Posterior vena cava (tissue), 2 donors: ENCODE results near the gene C3orf20. TPM values are rescaled to one million over a fixed set of nuclear protein-coding genes. Genes with fewer than 3 reads are reported as not detected.
A peak's percentile ranks its signal among the peaks of the same experiment; 100 is the strongest.

ENCODE experiments used
- DNase-seq: peaks from one replicate; pipeline ENCODE4 v3.0.0-alpha.2; 2020; ENCODE audit warnings: low spot score
- intact Hi-C, 2 donors: fragments of 100-400 bp; cut with DNase I; formaldehyde crosslinking; loops; one replicate each; pipeline versions ENCODE4 v1.14.1 to v1.14.2; 2022 to 2023
- total RNA-seq, 2 donors: library from RNA; stranded (reverse); fragmentation: NEBNext Ultra II Directional; extraction: Animal tissue kit (Norgen Biotek cat#: 25700); gene quantifications; one replicate each; pipeline ENCODE4 v1.2.1, GENCODE V29; 2021
- donor health status: DM: yes; HTN: yes; CAD: no.
- donor health status: DM: yes; HTN: yes; CAD: no.

The C3orf20 gene
- total RNA-seq, 2 donors from 2014 or later = 0.10 TPM; not detected in 1

DNA sequence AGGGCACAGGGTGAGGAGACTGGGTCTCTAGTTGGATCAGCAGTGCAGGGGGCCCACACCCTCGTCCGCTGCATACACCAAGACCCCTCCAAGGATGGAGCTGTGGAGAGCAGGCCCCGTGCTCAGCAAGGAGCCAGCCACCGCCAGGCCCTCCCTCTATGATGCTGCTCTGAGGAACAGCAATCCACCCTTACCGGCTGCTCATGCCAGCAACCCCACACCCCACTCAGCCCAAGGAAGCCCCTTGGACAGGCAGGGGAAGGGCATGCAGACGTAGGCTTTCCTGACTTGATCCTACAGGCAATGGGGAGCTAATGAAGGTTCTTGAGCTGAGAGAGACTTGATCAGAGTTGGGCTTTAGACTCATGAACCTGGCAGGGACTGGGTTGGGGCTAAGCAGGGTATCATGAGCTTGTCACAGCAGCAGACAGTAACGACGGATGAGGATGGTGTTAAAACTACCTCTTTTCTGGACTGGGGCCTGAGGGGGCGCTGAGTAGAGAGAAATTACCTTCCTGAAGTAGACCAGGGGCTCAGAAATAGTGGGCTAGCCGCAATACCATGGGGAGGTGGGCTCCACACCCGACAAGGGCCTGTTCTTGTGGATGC, 93.3 kb downstream of the C3orf20 start:
- intact Hi-C loops = no loop called here
- DNase-seq = no peak

DNA sequence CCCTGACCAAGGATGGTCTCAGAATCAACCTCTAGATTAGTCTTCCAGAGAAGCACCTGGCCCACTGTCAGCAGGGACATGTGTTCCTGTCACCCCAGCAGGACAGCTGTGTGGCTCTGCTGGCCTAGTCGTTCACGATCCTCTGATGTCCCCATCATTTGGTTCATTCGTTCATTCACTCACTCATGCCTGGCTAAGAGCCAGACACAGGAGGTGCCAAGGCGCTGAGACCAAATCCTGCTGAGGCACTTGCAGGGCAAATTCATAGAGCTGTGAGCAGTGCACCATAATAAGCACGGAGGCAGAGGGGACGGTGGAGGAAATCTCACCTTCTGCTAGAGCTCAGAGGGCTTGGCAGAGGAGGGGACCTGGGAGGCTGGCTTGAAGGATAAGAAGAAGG, 93.9 kb downstream of the C3orf20 start:
- DNase-seq = no peak
- intact Hi-C loops = no loop called here

DNA sequence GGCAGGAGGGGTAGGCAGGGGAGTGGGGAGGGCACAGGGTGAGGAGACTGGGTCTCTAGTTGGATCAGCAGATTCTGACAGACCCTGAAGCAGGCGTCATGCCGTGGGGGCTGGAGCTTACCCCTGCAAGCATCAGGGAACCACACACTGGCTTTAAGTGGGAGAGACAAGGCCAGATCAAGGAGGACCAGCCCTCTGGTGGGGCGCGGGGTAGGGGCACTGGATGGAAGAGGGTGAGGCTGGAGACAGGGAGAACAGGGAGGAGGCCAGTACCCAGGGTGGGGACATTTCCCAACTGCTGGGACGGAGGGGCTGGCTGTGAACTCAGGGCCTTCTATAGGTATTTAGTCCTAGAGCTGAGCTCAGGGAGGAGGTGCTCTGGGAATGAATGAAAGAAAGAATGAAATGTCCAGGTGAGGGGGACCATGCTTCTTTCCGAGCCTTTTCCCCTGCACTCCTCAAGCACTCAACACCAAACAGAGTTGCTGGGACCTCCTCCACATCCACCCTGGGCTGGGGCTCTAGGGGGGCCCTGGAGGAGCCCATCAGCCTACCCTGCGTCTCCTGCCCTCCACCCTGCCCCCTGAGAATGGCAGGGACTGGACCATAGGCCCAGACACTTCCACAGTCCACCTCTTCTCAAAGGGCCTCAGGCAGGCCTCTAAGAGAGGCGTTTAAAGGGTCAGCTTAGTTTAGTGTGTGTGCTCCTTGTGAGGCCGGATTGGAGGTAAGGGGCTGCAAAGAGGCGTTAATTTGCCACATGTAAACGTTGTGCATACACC, 94.8 kb downstream of the C3orf20 start:
- no peak for DNase-seq
- intact Hi-C loops = no loop called here

DNA sequence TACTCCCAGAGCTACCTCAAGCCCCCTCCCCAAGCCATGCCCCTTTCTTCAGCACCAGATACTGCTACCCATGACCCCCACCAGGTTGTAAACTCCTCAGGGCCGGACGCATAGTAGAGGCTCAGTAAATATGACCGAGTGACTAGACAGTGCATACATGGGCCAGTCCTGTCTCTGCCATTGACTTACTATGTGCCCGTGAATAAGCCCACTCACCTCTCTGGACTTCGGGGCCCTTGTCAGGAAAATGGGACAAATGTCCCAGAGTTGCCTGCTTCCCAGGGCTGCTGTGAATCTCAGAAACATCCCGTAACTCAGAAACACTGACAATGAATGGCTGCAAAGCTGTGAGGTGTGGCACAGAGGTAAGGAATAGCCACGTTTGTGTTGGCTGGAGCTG, 95.7 kb downstream of the C3orf20 start:
- no peak for DNase-seq
- intact Hi-C loops = no loop called here

DNA sequence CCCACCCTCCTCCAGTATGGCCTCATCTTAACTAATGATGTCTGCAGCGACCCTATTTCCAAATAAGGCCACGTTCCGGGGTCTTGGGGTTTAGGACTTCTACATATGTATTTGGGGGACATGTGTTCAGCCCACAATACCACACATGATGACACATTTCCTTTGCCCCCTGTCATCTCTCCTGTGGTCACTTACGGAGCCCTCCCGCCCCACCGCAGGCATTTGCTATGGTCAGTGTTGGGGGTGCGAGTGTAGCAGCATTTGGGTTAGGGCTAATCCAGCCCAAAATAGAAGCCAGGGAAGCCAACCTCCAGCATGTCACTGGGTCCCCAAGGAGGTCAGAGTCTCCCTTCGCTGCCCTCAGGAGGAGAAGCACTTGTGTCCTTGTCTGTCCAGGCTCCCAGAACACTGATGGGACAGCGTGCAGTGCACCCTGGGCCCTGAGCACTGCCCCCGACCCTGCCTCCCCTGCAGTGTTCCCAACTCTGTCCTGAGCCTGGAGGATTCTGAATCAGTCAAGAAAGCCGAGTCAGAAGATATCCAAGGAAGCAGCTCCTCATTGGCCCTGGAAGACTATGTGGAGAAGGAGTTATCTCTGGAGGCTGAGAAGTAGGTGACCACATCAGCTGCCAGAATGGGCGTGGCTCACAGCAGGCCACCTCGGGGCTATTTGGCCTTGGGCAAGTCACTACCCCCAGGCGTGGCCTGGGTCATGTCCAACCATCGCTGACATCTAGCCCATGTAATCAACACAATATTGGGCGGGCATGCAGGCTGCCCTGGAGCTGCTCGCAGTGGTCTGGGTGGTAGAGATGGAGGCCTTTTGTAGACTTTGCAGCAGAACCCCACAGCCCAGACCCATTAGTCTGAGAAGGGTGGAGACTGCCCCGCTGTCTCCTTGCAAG, 96.9 kb downstream of the C3orf20 start:
- no peak for DNase-seq
- intact Hi-C loops = no loop called here

DNA sequence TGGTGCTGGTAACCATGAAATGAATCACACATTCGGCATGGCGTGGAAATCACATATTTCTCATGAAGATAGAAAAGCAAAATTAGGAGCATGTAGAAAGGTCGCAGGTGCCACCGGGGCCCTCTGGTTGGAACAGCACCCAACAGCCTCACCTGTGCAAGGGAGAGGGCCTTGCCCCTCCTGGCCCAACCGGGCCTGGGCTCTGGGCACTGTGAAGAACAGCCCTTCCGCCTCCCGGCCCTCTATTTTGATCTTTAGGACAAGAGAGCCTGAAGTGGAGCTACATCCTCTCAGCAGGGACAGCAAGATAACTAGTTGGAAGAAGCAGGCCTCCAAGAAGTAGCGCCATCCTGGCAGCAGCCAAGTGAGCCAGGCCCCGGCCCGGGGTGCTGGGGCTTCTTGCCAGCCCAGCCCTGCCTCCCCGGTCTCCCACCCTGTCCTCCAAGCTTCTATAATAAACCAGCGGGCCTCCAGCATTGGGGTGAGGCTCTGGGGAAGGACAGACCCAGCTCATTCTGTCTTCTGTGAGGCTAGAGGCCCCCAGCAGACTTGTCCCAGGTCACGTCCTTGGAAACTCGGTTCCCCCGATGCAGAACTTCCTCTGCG, 97.7 kb downstream of the C3orf20 start:
- DNase-seq = no peak
- intact Hi-C loops = no loop called here

DNA sequence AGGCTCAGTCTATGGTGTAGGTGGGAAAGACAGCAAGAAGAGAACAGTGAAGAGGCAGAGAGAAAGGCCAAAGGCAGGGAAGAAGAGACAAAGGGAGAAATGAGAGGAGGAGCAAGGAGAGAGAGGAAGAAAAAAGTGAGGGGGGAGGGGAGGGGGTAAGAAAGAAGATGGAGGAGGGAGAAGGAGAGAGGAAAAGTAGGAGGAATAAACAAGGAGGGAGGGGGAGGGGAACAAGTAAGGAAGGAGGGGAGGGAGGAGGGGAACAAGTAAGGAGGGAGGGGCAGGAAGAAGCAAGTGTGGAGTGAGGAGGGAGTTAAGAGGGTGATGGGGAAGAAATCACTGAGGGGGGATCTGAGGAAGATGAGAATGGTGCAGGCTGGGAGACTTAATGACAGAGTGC, 98.3 kb downstream of the C3orf20 start:
- no peak for DNase-seq
- intact Hi-C loops = no loop called here

DNA sequence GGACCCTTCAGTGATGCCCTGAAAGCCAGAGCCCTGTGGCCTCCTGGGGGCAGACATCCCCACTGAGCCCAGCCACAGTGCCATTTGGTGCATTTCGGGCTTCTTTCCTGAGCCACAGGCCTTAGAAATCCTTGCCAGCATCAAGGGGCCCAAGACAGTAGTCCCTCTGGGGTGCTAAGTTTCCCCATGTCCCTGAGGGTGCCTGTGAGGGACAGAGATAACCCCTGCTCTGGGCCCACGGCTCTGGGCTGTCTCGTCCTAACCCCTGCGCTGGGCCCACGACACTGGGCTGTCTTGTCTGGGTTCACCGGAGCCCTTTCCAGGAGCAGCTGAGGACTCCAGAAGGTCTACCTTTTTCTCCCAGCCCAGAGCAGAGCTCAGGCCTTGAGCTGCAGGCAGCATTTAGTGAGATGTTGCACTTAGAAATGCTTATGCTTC, 98.8 kb downstream of the C3orf20 start:
- DNase-seq = peak; percentile 58
- intact Hi-C loops = no loop called here

DNA sequence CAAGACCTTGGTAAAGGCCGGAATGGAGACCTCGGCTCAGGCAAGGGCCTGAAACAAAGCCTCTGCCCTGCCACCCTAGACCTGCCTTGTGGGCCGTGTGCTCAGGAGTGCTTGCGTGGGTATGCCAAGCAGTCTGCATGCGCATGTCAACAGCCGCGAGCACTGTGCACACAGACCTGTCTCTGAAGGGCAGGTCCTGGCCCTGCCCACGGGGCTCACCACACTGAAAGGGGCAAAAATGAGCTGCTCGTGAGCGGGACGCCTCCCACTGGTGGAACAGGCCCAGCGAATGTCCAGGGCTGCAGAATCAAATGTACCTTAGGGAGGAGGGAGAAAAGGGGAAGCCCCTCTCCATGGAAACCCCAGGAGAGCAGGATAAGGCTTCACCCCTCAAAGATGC, 99.5 kb downstream of the C3orf20 start:
- intact Hi-C loops = no loop called here
- no peak for DNase-seq

DNA sequence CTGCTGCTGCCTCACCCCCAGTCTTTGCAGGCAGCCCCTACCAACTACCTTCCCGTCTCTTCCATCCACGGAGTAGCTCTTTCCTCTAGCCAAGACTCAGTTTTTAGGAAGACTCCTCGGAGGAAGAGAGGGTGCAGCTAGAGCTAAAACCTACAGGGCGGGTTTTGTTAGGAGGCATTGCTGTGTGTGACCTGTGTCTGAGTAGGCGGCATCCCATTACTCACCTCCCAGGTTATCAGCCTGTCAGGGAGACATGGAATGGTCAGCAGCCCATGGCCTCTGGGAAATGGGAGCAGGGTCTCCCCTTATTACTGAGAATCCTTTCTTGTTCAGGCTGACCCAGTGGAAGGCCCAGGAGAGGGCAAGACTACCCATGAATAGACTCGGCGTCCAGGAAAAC, 100.1 kb downstream of the C3orf20 start:
- DNase-seq = no peak
- intact Hi-C loops = no loop called here

DNA sequence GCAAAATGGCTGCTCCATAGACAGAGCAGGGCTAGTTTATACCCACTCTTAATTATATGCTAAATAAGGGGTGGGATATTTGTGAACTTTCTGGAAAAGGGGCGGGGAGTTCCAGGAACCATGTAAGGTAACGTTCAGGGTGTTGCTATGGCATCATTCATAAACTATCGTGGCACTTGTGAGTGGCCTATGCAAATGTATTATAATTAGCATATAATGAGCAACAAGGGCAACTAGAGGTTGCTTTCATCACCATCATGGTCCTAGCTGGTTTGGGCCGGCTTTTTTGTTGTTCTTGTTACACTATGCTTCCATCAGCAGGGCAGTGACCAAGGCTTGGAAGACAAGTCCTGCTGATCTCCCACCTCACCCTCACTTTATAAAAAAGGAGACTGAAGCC, 100.6 kb downstream of the C3orf20 start:
- DNase-seq = no peak
- intact Hi-C loops = no loop called here

DNA sequence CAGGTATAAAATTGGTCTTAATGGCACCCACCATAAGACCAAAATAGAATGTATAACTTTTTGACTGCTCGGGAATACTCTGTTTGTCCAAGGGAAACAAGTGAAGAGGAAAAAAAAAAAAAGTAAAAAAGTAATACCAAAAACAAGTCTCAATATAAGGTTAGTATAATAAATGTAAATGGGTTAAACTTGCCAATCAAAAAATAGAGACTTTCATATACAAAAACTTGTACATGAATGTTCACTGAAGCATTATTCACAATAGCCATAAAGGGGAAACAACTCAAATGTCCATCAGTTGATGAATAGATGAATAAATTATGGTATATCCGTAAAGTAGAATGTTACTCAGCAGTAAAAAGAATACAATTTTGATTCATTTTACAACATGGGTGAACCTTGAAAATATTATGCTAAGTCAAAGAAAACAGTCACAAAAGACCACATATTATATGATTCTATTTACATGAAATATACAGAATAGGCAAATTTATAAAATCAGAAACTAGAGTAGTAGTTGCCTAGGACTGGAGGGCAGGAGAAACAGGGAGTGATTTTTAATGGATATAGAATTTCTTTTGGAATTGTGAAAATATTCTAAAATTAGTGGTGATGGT, 104.2 kb downstream of the C3orf20 start:
- intact Hi-C loops = no loop called here
- no peak for DNase-seq

DNA sequence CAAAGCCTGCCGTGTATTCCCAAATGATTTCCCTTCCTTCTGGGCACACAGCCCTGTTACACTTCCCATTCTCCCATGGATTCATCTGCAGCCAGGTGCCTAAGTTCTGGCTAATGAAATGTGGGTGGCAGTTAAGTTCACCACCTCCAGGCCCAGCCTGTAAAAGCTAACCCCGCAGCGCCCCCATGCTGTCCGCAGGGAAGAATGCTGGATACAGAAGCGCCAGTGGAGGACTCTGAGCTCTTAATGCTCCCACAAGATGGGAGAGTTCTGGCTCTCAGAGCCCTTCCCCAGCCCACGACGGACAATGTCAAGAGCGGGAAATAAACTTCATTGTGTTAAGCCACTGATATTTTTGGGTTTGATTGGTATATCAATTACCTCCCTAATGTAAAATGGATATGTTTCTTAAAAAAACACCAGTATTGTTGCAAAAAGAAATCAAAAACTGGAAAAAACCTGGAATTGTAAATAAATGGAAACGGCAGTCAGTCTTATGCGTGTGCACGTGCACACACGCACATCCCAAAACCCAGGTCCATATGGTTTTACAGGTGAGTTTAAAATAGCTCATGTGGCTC, 106.1 kb downstream of the C3orf20 start:
- peak; percentile 78 for DNase-seq
- intact Hi-C loops = no loop called here

DNA sequence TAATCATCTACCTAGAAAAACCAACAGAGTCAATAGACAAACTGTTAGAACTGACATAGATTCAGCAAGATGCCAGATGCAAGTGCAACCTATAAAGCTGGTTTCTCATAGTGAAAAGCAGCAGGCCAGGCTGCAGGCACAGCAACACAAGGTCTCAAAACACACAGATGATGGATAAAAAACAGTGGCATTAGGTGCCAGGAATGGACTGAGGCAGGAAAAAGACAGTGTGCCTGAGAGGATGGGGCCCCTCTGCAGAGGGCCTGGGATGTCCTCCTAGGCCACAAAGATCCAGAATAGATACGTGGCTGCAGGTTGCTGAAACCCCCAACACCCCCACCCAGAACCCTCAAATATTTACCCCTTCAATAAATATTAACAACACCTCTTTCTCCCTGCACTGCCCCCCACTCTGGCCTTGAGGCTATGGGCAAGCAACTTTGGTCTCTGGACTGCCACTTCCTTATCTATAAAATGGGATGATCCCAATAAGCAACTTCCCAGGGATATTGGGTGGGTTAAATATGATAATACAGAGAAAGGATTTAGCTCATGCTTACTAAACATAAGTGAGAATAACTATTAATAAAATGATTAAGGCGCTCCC, 108.6 kb downstream of the C3orf20 start:
- peak; percentile 47 for DNase-seq
- intact Hi-C loops = no loop called here

DNA sequence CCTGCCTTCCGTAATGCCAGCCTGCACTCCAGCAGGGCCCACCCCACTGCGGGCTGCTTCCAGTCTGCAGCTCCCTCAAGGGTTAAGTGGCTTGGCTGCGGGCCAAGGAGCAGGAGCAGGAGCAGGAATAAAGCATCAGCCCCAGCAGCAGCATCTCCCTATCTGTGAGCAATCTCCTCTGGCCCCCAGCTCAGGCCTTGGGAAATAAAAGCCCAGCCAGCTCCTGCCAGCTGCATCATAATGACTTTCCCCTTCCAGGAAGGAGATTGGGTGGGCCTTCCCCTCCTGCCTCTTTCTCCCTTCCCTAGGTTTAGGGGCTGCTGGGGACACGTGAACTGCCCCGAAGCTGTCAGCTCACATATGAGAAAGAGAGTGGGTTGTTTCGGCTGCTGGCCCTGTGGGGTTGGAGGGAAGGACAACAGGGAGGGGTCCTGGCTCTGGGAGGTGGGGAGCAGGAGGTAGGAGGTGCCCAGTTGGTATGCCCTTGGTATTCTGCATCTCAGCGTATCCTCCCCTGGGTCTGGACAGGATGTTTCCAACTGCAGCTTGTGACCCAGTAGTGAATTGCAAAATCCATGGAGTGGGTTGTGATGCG, 109.2 kb downstream of the C3orf20 start:
- DNase-seq = peak; percentile 56
- intact Hi-C loops = no loop called here

DNA sequence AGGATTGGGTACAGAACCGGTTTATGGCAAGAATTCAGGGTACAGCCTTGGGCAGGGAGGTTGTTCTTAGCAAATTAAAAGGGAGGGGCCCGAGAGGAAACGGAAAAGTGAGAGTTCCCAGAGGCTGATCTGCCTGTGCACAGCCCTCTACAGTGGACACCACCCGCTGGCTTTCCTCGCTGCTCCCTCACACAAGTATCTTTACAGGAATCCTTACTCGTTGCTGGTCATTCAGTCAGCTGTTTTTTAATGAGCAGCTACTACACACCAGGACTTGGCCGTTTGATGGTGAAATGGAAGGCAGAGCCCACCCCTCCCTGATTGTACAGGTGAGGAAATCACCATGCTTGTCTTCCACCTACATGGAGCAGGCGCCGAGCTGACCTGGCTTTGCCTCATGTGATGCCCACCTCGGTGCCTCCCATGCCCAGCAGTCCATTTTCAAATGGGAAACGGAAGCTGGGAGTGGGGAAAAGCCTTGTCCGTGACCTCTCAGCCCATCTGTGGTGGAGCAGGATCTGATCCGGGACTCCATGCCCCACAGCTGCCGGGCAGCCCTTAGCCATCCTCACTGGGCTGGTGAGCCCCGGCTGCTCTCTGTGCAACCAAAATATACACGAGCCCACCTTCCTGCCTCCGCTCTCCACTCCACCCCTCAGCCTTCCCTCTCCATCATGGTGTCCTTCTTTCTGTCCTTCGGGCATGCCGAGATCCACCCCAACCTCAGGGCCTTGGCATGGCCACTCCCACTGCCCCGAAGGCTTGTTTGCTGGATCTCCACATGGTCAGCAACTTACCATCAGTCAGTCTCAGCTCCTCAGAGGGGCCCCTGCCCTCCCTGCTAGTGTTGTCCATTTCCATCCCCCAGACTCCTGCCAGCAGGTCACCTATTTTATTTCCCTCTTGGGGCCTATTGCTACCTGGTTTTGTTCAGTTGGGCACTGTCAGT, 110.5 kb downstream of the C3orf20 start:
- peak; percentile 72 for DNase-seq
- intact Hi-C loops = no loop called here

DNA sequence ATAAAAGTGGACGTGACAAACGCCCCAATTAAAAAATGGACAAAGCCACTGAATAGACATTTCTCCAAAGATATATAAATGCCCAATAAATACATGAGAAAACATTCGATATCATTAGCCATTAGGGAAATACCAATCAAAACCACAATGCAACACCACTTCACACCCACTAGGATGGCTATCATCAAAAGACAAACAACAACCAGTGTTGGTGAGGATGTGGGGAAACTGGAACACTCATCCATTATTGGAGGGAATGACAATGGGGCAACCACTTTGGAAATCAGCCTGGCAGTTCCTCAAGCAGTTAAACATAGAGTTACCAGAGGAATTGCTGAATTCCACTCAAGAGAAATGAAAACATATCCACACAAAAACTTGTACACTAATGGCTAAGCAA, 111.4 kb downstream of the C3orf20 start:
- no peak for DNase-seq
- intact Hi-C loops = no loop called here
